ENCODE data around the gene PSME1. TPM values are rescaled to one million over a fixed set of nuclear protein-coding genes. Genes with fewer than 3 reads are reported as not detected.

PSME1 gene
- total RNA-seq: 100 to 1,000 TPM in 5 of 6 donors, 10 to 100 TPM in 1; 56.6 to 206 (median 142) TPM

DNA sequence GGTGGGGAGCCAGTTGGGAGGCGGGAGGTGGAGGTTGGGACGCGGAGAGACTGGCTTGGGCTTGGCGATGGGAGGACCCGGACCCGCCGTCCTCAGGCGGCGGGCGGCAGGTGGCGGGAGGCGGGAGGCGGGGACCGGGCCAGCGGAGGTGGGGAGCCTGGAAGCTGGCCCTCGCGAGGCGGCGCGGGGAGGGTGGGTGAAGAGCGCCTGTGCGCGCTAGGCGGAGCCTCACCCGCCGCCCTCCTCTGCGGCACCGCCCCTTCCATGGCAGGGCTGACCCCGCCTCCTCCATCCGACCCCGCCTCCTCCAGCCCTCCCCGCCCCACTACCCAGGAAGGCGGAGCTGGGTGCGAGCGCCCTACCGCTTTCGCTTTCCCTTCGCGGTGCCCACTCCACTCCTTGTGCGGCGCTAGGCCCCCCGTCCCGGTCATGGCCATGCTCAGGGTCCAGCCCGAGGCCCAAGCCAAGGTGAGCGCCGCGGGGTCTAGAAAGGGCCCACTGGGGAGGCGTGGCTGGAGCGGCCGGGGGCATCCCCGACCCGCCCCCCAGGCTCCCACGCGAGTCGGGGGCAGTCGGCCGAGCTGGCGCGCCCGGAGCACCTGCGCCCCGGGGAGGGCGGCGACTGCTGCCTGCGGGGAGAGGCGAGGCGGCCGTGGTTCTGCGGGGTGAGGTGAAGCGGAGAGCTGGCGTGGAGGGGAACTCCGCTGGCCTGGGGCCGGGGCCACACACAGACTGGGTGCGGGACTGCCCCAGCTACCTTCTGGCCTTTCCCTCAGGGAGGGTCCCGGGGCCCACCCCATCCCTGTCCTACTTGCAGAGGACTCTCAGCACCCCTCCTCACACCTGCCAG, at the start of gene PSME1:
Gene PSME1 (plus strand): TSS at position 361 of the 850 bp plus-strand sequence. CDS start 69 bp downstream, at position 430.
- TF ChIP-seq POLR2A (IDR thresholded peaks at IDR 0.05): peak in 2 of 4 donors; percentile 73 to 76
- peak in 1 of 4 donors; percentile 42 for TF ChIP-seq EP300 (IDR thresholded peaks at IDR 0.05)
- TF ChIP-seq POLR2AphosphoS5 (IDR thresholded peaks at IDR 0.05): peak; percentile 84 to 90
- TF ChIP-seq, protein P1, sequence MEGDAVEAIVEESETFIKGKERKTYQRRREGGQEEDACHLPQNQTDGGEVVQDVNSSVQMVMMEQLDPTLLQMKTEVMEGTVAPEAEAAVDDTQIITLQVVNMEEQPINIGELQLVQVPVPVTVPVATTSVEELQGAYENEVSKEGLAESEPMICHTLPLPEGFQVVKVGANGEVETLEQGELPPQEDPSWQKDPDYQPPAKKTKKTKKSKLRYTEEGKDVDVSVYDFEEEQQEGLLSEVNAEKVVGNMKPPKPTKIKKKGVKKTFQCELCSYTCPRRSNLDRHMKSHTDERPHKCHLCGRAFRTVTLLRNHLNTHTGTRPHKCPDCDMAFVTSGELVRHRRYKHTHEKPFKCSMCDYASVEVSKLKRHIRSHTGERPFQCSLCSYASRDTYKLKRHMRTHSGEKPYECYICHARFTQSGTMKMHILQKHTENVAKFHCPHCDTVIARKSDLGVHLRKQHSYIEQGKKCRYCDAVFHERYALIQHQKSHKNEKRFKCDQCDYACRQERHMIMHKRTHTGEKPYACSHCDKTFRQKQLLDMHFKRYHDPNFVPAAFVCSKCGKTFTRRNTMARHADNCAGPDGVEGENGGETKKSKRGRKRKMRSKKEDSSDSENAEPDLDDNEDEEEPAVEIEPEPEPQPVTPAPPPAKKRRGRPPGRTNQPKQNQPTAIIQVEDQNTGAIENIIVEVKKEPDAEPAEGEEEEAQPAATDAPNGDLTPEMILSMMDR (IDR thresholded peaks at IDR 0.05): peak in 2 of 6 experiments; percentile 17 to 20
- DNase-seq (peak; percentile 97 to 98), ATAC-seq (ENCODE audit: low FRiP score in 2 of 2) (peak; percentile 99)
- peak within 1 kb of the TSS; percentile 87 to 96 (median 94) for H3K27ac ChIP-seq
- 0% methylated on average over 52 of the region's 75 CpGs; no CpG with 5 or more reads in 1 of the 2 donors for WGBS, 2 donors
- no peaks in the 10 kb centered on the region for H3K9me3 ChIP-seq
- H3K27me3 ChIP-seq: no peaks in the 10 kb centered on the region
- H3K4me3 ChIP-seq: peak within 1 kb of the TSS; percentile 73 to 97 (median 88)
- H3K4me1 ChIP-seq: peaks cover 23 to 54% (median 35%) of the 10 kb centered on the region in 4 donors
- peaks cover 4 to 24% (median 20%) of the 10 kb centered on the region in 4 donors for H3K36me3 ChIP-seq

DNA sequence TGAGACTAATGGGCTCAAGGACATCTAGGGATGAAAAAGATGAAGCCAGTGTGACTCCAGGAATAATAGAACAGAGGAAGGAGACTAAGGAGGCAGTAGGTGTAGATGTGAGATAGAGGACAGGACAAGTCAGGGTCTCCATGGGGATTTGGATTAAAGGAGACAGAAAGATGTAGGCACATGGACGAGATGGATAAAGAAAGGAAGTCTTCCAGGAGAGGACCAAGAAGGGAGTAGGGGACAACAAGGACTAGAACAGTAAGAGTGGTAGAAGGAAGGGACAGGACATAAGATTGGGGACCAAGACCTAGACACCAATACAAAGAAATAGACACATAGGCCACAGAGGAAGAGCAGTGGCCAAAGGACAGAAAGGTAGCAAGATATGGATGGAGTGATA, 49.0 kb upstream of the PSME1 start:
- Histone ChIP-seq H3K27ac (no peak overlapping the region), H3K36me3 (no peaks in the 10 kb centered on the region), H3K27me3 (no peaks in the 10 kb centered on the region), H3K4me1 (peaks cover 0 to 3% (median 2%) of the 10 kb centered on the region in 4 donors), H3K4me3 (no peak overlapping the region), H3K9me3 (no peaks in the 10 kb centered on the region)
- DNase-seq (no peak), ATAC-seq (ENCODE audit: low FRiP score in 2 of 2) (no peak)
- WGBS, 2 donors: 81 to 82% methylated on average over 1 of the region's 1 CpG
- TF ChIP-seq EP300 (IDR thresholded peaks at IDR 0.05) (no peak), POLR2AphosphoS5 (IDR thresholded peaks at IDR 0.05) (no peak), POLR2A (IDR thresholded peaks at IDR 0.05) (no peak)
- TF ChIP-seq, protein P1 (IDR thresholded peaks at IDR 0.05): no peak

DNA sequence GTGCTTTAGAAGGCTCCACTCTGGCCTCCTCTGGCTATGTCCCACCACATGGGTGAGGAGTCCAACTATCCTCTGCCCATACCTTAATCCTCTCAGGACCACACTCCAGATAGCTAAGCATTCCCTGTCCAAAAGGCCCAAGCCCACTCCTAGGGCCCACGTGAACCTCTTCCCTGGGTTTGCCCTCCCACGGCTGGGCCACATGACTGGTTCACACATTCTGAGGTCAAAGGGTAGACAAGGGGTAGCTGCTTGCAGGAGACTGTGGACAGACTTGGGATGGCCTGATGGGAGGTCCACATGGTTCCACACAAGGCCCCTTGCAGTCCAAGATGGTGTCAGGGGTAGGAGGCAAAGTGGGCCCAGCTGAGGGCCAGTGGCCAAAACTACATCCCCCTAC, 47.9 kb upstream of the PSME1 start:
- ATAC-seq (ENCODE audit: low FRiP score in 2 of 2): no peak

DNA sequence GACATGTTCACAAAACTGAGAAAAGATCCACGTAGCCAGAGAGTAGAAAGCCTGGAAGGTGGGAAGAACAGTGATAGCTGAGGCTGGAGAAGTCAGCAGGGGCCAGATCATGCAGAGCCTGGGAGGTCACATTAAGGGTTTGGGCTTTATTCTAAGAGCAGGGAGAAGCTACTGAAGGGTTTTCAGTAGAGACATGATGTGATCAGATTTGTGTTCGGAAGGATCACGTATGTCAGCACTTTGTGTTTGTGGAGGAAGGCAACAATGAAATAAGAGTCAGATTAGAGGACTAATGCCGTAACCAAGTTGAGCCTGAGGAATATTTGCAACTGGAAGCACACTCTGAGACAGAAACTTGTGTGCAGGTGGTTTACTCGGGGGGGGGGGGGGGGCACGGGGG, 46.1 kb upstream of the PSME1 start:
- no peaks in the 10 kb centered on the region for H3K9me3 ChIP-seq

More for the DNA sequence above, 47.9 kb upstream of the PSME1 start:
- Histone ChIP-seq H3K27me3 (no peaks in the 10 kb centered on the region), H3K4me1 (peaks cover 0 to 12% (median 8%) of the 10 kb centered on the region in 4 donors), H3K9me3 (no peaks in the 10 kb centered on the region), H3K4me3 (no peak overlapping the region), H3K27ac (no peak overlapping the region), H3K36me3 (no peaks in the 10 kb centered on the region)
- no peak for TF ChIP-seq POLR2AphosphoS5 (IDR thresholded peaks at IDR 0.05)
- no peak for TF ChIP-seq EP300 (IDR thresholded peaks at IDR 0.05)
- no peak for TF ChIP-seq POLR2A (IDR thresholded peaks at IDR 0.05)
- TF ChIP-seq, protein P1 (IDR thresholded peaks at IDR 0.05): no peak
- WGBS, 2 donors: 80 to 97% methylated on average over 1 to 2 of the region's 2 CpGs
- no peak for DNase-seq

More for the DNA sequence above, 46.1 kb upstream of the PSME1 start:
- H3K27me3 ChIP-seq: no peaks in the 10 kb centered on the region
- H3K36me3 ChIP-seq: no peaks in the 10 kb centered on the region
- H3K4me3 ChIP-seq: no peak overlapping the region
- DNase-seq (no peak), ATAC-seq (ENCODE audit: low FRiP score in 2 of 2) (no peak)
- H3K4me1 ChIP-seq: peaks cover 4 to 23% (median 17%) of the 10 kb centered on the region in 4 donors
- TF ChIP-seq POLR2A (IDR thresholded peaks at IDR 0.05) (no peak), EP300 (IDR thresholded peaks at IDR 0.05) (no peak), POLR2AphosphoS5 (IDR thresholded peaks at IDR 0.05) (no peak)
- TF ChIP-seq, protein P1 (IDR thresholded peaks at IDR 0.05): no peak
- no peak overlapping the region for H3K27ac ChIP-seq
- 88 to 91% methylated on average over 6 of the region's 6 CpGs for WGBS, 2 donors

Data from upper lobe of left lung (tissue), 6 donors.